HG02840 (cell line): ENCODE results near the gene PKN1.
"Not testable (repeated sequence)": the region's sequence is repeated elsewhere in the genome, so short reads cannot be mapped to it uniquely, and the experiment has no call there.

Source experiments
- ATAC-seq: cut with Tn5 transposase; IDR thresholded peaks from one replicate; pipeline ENCODE4 v1.9.1; 2021; ENCODE audit warnings: mild to moderate bottlenecking, moderate library complexity, moderate number of reproducible peaks; ENCODE audit not compliant: unreplicated experiment, low FRiP score

Gene PKN1

GRCh38 chr19:14432791-14433553 lies at the start of gene PKN1:
Gene PKN1 (plus strand): TSS chr19:14433306. CDS start chr19:14433522, 216 bp downstream.
- ATAC-seq = peak; percentile 47

- no peak for ATAC-seq
Observed at GRCh38 chr19:14383661-14384555, 49.2 kb upstream of the PKN1 start.

DNA sequence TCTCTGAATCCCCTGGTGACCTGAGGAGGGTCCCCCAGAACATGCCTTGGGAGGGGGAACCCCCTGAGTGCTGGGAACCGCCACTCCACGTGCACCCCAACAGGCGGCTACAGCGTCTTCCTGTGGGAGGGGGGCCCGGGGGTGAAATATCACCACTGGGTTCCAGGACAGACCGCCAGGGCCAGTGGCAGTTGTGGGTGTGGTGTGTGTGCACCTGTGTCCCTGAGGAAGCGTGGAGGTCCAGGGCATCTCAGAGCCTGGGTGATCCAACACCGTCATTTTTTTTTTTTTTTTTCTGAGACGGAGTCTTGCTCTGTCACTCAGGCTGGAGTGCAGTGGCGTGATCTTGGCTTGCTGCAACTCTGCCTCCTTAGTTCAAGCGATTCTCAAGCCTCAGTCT lies 47.6 kb upstream of the PKN1 start:
- no peak for ATAC-seq

DNA sequence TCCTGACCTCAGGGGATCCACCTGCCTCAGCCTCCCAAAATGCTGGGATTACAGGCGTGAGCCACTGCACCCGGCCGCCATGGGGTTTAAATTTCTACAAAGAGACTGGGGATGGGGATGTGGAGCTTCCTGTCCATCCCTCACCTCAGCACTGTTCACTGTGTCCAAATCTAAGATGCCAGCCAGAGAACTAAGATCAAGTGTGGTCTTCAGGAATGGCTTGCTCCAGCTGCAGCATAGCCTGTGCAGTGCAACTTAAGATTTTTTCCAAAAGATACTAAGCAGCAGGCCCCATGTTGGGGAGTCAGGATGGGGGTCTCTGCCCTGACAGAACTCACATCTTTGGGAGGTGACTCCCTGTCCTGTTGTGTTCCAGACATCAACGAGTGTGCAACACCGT lies 42.6 kb upstream of the PKN1 start:
- no peak for ATAC-seq

GRCh38 chr19:14391156-14391821 lies 41.8 kb upstream of the PKN1 start:
- no peak for ATAC-seq

DNA sequence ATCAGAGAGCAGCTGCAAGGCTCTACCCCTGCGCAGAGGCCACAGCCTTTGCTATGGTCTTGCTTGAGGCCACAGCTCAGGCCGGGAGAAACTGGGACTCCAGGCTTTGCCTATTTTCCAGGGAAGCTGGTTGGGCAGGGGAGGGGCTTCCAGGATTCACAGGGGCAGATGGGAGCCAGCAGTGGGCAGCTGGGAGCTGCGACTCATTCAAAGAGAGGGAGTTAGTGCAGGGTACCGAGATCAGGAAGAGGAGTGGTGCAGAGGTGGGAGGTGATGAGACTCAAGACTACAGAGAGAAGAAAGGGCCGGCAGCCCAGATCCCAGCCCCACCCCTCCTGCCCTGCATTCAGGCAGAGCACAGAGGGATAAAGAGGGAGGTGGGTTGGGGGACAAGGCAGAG lies 39.8 kb upstream of the PKN1 start:
- no peak for ATAC-seq

DNA sequence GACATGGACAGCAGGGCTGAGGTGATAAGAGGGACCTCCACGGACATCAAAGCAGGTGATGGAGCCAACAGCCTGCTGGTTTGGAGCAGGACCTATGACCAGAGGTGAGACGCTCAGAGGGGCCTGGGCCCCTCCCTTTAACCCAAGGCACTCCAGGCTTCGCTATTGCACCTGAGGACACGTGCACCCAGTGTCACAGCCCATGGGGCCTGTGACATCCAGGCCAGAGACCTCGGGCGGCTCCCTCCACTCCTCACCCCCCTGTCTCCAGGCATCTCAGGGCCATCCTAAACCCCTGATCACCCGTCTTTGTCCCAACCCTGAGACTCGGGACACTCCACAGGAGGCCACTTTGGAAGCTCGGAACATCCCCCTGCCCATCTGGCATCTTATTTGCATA lies 38.9 kb upstream of the PKN1 start:
- no peak for ATAC-seq

DNA sequence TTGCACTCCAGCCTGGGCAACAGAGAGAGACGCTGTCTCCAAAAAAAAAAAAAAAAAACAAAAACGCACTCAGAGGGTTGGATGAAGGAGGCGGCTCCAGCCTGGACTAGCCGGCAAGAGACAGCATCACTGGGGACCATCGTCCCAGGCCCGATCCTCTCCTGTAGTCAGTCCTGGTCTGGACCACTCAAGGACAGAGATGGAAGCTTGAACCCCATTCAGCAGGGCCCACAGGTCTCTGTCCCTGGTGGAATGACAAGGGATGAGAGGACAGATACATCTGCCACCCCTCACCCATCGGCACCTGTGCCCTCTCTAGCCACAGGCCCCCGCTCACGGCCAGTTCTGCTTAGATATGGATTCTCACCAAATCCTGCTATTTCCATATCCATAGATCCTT lies 37.8 kb upstream of the PKN1 start:
- ATAC-seq = no peak

- no peak for ATAC-seq
Observed at GRCh38 chr19:14395710-14396336, 37.3 kb upstream of the PKN1 start.

DNA sequence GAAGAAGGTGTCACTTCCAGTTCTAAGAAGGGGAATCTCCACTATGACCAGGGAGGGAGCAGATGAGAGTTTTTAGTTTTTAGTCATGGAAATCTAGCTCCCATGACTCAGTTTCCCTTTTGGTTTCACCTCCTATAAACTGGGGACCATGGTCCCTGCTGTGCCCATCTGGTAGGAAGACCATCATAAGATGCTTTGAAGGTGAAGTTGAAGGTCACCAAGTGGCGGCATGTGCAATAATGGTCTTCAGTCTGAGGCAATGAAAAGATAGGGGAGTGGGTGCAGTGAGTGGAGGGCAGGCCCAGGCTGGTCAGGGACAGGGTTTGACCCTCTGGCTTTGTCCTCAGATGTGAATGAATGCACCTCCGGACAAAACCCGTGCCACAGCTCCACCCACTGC lies 36.4 kb upstream of the PKN1 start:
- not testable (repeated sequence) for ATAC-seq

GRCh38 chr19:14397168-14397567 lies 35.9 kb upstream of the PKN1 start:
- ATAC-seq = not testable (repeated sequence)

DNA sequence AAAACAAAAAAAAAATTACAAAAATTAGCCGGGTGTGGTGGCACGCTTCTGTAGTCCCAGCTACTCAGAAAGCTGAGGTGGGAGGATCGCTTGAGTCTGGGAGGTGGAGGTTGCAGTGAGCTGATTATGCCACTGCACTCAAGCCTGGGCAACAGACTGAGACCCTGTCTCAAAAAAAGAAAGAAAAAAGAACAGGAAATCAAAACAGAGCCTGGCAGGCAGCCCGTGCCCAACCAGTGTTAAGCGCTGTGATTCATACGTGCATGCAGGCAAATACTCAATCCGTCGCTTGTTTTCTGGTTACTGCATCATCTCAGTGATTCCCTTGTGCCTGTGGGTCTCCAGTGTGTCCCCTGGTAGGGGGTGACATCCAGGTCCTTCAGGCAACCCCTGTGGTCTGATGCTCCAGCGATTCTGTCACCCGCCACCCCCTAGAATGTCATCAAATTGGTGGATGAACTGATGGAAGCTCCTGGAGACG lies 32.1 kb upstream of the PKN1 start:
- ATAC-seq = no peak

- ATAC-seq = no peak
Observed at GRCh38 chr19:14401468-14402195, 31.5 kb upstream of the PKN1 start.

- ATAC-seq = no peak
Observed at GRCh38 chr19:14402332-14403144, 30.6 kb upstream of the PKN1 start.

GRCh38 chr19:14403145-14403930 lies 29.8 kb upstream of the PKN1 start:
- ATAC-seq = not testable (repeated sequence)

GRCh38 chr19:14404312-14404711 lies 28.8 kb upstream of the PKN1 start:
- no peak for ATAC-seq

- no peak for ATAC-seq
Observed at GRCh38 chr19:14405380-14405757, 27.7 kb upstream of the PKN1 start.
